NCI-H1694 treated with DMSO at 0.1 percent for 48 hours (cell line): ENCODE data around the gene VPS37B.
"Not testable (repeated sequence)": the region's sequence is repeated elsewhere in the genome, so short reads cannot be mapped to it uniquely, and the experiment has no call there.

Experiments used
- DNase-seq: peaks from one replicate; lab custom pipeline; 2025; lab: John Stamatoyannopoulos, UW

VPS37B gene

DNA sequence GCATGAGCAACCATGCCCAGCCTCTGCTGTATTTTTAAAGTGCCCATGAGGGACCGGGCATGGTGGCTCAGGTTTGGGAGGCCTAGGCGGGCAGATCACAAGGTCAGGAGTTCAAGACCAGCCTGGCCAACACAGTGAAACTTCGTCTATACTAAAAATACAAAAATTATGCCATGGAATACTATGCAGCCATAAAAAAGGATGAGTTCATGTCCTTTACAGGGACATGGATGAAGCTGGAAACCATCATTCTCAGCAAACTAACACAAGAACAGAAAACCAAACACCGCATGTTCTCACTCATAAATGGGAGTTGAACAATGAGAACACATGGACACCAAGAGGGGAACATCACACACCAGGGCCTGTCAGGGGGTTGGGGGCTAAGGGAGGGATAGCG lies 9.3 kb upstream of the VPS37B start:
- not testable (repeated sequence) for DNase-seq

GRCh38 chr12:122903693-122904034 lies 7.7 kb upstream of the VPS37B start:
- DNase-seq = no peak

- DNase-seq = no peak
These were observed 7.1 kb upstream of the VPS37B start for GRCh38 chr12:122902854-122903692.

- no peak for DNase-seq
These were observed 4.0 kb upstream of the VPS37B start for GRCh38 chr12:122899887-122900286.

DNA sequence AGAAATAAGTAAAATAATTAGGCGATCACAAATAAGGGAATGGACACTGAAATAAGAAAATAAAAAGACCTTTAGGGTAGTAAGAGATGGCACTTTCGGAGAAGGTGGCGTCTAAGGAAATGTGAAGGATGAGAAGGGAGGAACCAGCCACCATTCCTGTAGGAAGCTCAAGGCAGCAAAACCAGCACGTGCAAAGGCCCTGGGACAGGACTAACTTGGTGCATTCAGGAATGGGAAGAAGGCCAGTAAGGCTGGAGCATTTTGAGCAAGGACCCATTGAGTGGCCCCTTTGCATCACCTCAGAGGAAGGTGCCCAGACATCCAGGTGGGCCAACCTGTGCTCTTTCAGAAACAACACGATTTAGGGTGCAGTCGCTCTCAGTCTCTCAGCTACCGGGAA lies 738 bp upstream of the VPS37B start:
- no peak for DNase-seq

DNA sequence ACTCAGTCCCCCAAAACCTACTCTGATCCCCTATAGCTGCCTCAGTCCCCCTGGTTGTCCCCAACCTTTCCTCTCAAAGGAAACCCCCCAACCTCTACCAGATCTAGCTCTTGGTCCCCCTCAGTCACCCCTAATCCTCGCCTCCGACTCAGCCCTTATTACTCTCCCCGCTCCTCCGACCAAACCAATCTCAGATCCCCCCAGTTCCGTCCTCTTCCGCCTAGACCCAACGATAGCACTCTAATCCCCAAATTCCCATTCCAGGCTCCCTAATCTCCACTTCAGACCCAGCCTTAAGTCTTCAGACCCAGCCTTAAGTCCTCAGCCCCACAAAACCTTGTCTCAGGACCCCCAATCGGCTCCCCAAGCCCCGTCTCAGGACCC lies 612 bp downstream of the VPS37B start:
- DNase-seq = no peak

DNA sequence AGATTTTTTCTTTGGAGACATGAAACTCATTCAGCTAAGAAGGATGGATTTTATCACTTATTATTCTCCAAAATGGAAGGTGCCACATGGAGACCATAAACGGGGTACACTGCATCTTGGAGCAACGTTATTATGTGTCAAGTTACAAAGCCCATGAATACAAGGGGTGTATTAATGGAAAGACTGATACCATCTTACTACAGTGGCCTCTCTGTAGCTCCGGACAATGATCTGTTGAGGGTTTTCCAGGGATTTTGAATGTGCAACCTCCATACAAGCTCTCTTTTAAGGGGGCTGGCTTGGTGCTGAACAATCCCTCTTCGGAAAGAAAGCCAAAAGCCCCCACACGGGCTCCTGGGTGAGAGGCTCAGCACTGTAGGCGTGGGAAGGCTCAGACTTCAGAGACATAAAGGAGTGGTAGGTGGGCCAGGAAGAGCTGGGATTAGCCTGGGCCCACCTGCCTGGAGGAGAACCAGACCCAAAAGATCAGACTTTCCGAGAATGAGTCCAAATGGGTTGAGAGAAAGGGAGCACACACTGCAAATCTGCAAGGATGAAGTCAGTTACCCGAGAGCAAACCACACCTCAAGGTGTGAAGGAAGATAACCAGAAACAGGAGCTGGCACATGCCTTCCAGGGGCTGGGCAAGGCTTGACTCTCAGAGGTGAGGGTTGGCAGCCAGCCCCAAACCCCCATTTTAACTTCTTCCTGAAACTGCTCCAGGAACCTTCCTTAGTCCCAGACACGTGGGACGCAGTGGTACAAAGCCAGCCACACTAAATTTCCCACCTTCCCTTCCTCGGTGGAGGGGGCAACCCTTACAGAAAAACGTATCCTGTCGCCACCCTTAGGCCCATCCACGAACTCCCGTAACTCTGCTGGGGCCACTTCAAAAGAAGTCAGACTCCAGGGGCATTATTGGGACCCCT lies 1.5 kb downstream of the VPS37B start:
- no peak for DNase-seq

- DNase-seq = no peak
These were observed 2.4 kb downstream of the VPS37B start for GRCh38 chr12:122893208-122894153.

DNA sequence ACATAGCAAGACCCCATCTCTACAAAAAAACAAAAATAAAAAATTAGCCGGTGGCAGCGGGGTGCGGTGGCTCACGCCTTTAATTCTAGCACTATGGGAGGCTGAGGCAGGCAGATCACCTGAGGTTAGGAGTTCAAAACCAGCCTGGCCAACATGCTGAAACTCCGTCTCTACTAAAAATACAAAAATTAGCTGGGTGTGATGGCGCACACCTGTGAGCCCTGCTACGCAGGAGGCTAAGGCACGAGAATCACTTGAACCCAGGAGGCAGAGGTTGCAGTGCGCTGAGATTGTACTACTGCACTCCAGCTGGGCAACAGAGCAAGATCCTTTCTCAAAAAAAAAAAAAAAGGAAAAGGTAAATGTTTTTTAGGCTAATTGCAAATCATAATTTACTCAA lies 3.2 kb downstream of the VPS37B start:
- DNase-seq = not testable (repeated sequence)

DNA sequence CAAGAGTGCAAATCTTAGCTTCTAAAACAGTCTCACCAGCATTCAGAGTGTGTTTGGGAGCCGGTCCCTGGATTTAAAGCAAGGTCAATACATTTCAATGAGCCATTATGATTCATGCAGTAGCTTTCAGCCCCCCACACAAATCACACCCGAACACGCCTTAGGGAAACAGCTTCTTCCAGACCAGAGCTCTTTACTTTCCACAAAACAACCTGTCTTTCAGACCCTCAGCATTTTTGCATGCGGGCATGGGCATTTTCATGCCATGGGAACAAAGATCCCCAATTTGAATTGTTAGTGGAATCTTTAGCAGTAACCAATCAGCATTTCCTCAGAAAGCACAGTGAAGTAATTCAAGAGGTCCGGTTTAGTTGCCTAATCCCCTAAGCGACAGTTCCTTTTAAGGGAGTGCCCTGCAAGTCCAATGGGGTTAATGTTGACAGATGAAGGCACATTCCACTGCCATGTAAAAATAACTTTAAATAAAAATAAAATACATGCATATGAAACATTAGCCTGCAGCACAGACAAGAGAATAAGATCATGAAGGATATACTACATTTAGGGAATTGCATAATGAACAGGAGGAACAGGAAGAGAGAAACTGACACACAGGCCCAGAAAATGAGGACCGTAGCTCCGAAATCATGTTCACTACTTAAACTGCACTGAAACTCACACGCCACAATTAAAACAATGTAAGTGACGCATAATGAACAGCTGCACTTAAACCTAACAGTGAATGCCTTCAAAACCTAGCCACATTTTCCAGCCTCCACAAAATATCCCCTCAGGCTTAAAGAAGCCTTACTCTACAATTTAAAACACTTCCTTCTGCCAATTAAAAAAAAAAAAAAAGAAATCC lies 4.0 kb downstream of the VPS37B start:
- no peak for DNase-seq

GRCh38 chr12:122889761-122890520 lies 6.0 kb downstream of the VPS37B start:
- DNase-seq = no peak

GRCh38 chr12:122888232-122888752 lies 7.6 kb downstream of the VPS37B start:
- no peak for DNase-seq

GRCh38 chr12:122887819-122888212 lies 8.1 kb downstream of the VPS37B start:
- no peak for DNase-seq

DNA sequence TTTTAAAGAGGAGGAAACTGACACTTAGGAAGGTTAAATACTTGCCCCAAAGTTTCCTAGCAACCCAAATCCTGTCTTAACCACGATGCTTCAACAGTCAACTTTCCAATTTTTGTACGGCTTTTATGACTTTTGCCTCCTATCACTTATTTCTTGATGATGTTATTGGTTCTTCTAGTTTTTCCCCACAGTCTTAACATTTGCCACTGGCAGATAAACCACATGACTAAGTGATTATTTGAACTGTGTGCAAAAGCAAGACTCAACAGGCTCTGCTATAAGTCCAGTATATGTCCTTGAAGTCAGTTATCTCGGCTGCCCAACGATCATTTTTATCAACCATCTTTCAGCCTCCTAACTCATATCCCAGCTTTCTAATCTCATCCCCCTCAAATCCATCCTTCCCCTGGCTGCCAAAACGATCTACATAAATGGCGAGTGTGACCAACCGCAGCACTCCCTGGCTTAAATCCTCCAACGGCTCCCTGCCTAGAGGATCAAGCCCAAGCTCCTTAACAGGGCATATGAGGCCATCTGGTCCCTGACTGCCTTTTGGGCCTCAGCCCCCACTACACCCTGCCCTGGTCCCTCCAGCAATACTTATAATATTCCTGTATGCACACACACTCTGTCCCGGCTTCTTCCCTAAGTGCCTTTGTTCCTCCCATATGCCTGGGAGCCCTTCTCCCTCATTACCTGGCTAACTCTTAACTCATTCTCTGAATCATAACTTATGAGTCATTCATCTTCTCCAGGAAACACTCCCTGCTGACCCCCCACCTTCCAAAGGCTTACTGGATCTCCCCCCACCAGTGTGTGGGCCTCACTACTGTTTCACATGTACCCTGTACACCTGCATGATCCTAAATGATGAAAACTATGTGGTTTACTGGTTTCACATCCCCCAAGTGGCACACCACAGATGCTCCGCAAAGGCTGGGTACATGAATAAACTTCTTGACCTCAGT lies 8.8 kb downstream of the VPS37B start:
- no peak for DNase-seq

GRCh38 chr12:122886161-122886560 lies 9.8 kb downstream of the VPS37B start:
- DNase-seq = no peak

DNA sequence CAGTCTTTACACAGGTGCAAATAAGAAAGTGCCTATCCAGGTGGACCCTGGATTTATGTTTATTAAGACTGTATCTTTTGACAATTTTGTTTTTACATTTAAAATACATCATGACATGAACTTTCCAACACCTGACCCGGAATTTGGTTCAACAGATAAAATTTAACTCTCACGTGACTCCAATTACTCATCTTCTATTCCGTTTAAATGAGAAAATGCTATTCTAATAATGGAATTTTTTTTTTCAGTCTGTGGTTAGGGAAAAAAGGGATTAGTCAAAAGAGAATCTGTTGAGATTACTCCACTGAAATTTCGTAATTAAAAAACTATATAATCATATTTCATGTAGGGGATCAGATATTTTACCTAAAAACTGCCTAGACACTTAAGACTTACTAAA lies 11.1 kb downstream of the VPS37B start:
- DNase-seq = no peak

- no peak for DNase-seq
These were observed 11.7 kb downstream of the VPS37B start for GRCh38 chr12:122884091-122884826.

DNA sequence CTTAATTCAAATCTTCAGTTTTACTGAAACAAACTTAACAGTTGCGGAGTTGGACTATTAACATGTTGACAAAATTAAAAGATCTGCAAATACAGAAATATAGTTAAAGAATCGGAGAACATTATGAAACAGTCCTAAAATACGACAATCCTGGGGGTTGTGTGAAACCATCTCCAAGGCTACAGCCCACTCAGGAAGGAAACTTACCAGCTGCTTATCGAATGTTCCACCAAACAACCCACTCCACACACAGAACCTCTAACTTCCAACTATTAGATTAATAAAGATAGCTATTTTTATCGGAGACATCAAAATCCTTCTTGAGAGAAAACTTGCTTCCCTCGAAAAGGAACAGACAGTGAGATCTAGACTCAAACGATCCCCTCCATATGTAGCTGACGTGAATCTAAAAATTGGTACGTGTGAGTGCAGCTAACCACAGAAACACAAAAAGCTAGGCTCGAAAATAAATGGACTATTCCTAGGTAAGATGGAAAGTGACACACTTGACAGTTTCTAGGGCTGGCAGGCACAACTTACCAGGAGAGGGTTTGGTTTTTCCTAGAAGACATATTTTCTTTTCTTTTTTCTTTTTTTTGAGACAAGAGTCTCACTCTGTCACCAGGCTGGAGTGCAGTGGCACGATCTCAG lies 12.9 kb downstream of the VPS37B start:
- no peak for DNase-seq
